Measurements from ENCODE around the gene PAX6.
"Not testable (repeated sequence)": the region's sequence is repeated elsewhere in the genome, so short reads cannot be mapped to it uniquely, and the experiment has no call there.

The PAX6 gene

GRCh38 chr11:31779374-31779791 is 31.7 kb downstream of the PAX6 start:
- no peak for DNase-seq (ENCODE audit: insufficient read length, low spot score)
- no peak for FAIRE-seq

GRCh38 chr11:31772412-31772811 is 38.7 kb downstream of the PAX6 start:
- FAIRE-seq, result no peak
- no peak for DNase-seq (ENCODE audit: insufficient read length, low spot score)

DNA sequence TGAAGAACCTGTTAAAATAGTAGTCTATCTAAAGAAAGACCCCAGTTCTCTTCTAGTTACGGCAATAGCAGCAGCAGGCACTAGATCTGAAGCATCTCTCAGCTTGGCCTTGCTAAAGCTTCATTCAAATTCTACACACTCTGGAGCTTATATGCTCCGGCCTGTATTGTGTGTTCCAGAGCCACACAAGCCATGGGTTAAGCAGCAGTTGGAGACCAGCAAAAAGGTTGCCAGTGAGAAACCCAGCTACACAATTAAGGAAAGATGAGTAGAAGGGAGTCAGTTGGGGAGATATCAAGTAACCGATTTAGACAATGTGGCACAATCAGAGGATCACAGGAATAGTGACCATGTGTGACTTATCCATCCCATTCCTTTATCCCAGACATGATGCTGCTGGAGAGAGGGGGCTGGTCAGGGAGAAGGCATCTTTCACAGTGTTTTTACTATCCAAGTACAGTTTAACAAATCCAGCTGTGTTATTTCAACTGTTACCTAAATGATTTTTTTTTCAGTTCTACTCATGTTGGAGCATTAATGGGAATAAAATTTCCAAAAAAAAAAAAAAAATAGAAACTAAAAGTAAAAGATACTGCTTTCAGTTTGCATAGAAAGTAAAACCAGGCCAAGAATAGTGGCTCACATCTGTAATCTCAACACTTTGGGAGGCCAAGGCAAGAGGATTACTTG is 41.0 kb downstream of the PAX6 start:
- no peak for DNase-seq (ENCODE audit: insufficient read length, low spot score)
- no peak for FAIRE-seq

GRCh38 chr11:31768749-31769640 is 42.1 kb downstream of the PAX6 start:
- no peak for FAIRE-seq
- DNase-seq (ENCODE audit: insufficient read length, low spot score), result no peak

GRCh38 chr11:31767685-31768084 is 43.4 kb downstream of the PAX6 start:
- FAIRE-seq, result no peak
- DNase-seq (ENCODE audit: insufficient read length, low spot score), result no peak

DNA sequence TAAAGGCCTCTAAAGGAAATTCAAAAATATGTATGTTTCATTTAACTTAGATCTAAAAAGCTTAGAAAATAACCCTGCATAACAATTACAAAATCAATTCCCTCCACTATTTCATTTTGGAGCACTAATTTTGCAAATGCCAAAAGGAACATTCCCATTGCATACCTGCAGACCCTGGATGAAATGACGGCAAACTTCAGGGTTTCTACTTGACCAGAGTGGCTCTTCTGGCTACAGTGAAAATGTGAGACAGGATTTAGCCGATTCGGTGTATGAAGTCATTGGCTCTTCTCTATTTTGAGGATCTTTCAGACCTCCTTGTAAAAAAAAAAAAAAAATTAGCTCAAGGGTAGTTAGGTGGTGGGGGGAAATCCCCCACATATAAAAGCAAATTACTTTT is 44.1 kb downstream of the PAX6 start:
- DNase-seq (ENCODE audit: insufficient read length, low spot score) (no peak), FAIRE-seq (no peak)

- FAIRE-seq (no peak), DNase-seq (ENCODE audit: insufficient read length, low spot score) (no peak)
These were observed 46.4 kb downstream of the PAX6 start for GRCh38 chr11:31764766-31765165.

DNA sequence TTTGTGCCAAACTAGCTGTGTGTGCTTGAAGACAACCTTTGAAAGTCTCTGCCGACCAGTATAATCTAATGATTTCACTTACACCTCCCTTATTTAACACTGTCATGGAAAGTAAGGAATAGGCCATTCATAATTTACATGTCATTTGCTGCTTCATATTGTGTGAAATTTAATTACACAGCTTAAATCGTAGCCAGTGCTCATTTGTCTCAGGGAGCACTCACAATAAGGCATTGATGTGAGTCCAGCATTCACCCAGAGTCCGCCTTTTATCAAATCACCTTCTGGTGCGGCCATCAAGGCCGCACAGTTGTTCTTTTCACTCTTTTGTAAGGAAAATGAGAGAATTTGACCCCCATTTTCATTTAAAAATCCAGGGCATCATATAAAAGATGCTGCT is 46.9 kb downstream of the PAX6 start:
- no peak for DNase-seq (ENCODE audit: insufficient read length, low spot score)
- no peak for FAIRE-seq

DNA sequence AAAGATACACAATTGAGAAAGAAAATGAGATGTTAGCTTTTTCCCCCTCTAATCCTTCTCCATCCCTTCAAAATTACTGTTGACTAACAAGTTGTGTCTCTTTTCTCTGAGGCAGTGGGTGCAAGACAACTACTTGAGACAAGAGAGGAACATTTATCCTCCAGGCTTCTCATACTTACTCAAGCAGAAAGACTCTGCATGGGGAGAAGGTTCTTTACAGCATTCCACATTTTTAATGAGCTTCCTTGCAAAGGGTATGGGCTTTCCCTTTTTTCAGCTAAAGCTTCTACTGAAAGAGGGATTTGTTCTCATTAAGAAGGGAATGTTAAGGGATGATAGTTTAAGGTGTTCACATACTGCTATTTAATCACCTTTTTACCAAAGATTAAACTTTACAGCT is 47.8 kb downstream of the PAX6 start:
- no peak for FAIRE-seq

GRCh38 chr11:31761636-31762035 is 49.5 kb downstream of the PAX6 start:
- no peak for DNase-seq (ENCODE audit: insufficient read length, low spot score)
- FAIRE-seq, result no peak

More for the DNA sequence above, 47.8 kb downstream of the PAX6 start:
- DNase-seq (ENCODE audit: insufficient read length, low spot score), result no peak

- FAIRE-seq (no peak), DNase-seq (ENCODE audit: insufficient read length, low spot score) (no peak)
These were observed 53.8 kb downstream of the PAX6 start for GRCh38 chr11:31757260-31757835.

DNA sequence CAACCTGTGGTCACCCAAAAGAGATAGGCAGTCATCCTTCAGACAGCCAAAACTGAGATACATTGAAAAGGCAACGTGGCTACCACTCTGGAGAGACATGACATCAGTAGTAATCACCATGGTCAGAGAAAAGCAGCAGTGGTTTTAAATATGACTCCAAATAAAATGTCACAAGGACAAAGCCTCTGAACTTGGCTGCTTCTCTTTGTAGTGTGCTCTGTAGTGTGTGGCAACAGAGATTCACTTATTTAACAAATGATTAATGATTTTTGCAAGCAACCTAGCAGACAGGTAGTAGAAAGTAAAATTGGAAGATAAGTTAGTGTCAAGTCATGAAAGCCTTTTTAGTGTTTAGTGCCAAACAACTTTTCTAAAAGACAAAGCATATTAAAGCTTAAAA is 63.5 kb downstream of the PAX6 start:
- DNase-seq (ENCODE audit: insufficient read length, low spot score) (no peak), FAIRE-seq (no peak)

DNA sequence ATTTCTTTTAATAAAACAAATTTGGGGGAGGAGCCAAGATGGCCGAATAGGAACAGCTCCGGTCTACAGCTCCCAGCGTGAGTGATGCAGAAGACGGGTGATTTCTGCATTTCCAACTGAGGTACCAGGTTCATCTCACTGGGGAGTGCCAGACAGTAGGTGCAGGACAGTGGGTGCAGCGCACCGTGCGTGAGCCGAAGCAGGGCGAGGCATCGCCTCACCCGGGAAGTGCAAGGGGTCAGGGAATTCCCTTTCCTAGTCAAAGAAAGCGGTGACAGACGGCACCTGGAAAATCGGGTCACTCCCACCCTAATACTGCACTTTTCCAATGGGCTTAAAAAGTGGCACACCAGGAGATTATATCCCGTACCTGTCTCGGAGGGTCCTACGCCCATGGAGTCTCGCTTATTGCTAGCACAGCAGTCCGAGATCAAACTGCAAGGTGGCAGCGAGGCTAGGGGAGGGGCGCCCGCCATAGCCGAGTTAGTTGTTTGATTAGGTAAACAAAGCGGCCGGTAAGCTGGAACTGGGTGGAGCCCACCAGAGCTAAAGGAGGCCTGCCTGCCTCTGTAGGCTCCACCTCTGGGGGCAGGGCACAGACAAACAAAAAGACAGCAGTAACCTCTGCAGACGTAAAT is 70.3 kb downstream of the PAX6 start:
- FAIRE-seq; DNase-seq (ENCODE audit: insufficient read length, low spot score): not testable (repeated sequence)

DNA sequence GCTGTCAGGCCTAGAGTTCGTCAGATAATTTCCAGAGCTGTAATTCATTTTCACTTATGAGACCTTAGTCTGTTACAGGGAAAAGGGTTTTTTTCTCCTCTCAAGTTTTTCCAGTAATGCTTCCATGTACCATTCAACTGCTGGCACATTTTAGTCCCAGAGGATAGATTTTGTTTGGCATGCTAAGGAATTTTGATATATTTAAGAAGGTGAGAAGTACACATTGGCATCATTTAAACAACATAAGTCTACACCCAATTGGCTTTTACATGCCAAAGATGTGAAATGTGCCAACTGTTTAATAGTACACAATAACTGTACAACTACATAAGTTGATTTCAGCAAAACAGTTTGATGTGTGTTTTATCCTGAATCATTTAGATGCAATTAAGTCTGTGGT is 71.0 kb downstream of the PAX6 start:
- no peak for FAIRE-seq

More for the DNA sequence above, 71.0 kb downstream of the PAX6 start:
- no peak for DNase-seq (ENCODE audit: insufficient read length, low spot score)

Data from HTR-8/SVneo (cell line).